ENCODE data around the gene NDEL1.

DNA sequence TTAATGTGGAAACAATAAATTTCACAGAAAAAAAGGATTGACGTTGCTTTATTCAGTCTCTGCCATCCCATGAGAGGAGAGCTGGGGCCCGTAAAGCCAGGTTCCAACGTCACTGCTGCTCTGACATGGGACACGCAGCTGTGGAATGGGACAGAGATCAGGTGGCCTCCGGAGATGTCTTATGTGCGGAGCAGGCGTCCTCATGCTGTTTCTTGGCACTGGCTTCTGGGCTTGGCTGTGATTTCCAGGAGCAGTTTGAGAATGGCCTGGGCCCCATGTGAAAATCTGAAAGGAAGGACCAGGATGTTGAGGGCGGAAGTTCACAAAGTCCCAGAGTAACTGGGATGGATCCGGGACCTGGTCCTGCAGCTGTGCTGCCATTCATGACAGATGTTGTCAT lies 32.4 kb downstream of the NDEL1 start:
- TF ChIP-seq CTCF (IDR thresholded peaks at IDR 0.05 in 8 of 11, conservative IDR thresholded peaks at IDR 0.05 in 3 of 11) (no peak), POLR2AphosphoS5 (IDR thresholded peaks at IDR 0.05) (no peak), POLR2A (IDR thresholded peaks at IDR 0.05) (no peak)

Measured in spleen (tissue), 7 donors.